ENCODE data around the gene GPRIN3. TPM values are rescaled to one million over a fixed set of nuclear protein-coding genes. Genes with fewer than 3 reads are reported as not detected.

The GPRIN3 gene
- total RNA-seq, 1 experiment from 2014 or later: 0.48 TPM

- H3K23me2 ChIP-seq (ENCODE audit: insufficient read length, low read depth, low read length, poor library complexity, severe bottlenecking): no peaks in the 10 kb centered on the region
- H2BK5ac ChIP-seq (ENCODE audit: insufficient read length, low read length): no peak overlapping the region
- DNase-seq: no peak
- no peak overlapping the region for H3K23ac ChIP-seq (ENCODE audit: insufficient read length, low read depth, low read length)
- no peak overlapping the region for H2BK120ac ChIP-seq (ENCODE audit: low read depth, low read length, poor library complexity, severe bottlenecking)
- no peak overlapping the region for H3K18ac ChIP-seq (ENCODE audit: insufficient read length, low read depth, low read length)
- no peaks in the 10 kb centered on the region for H3K79me2 ChIP-seq (ENCODE audit: insufficient read depth, low read length)
- H3K14ac ChIP-seq (ENCODE audit: insufficient read depth, low read length): no peak overlapping the region
- H2BK20ac ChIP-seq (ENCODE audit: low read depth, low read length, poor library complexity, severe bottlenecking): no peak overlapping the region
- no peak overlapping the region for H2BK15ac ChIP-seq (ENCODE audit: low read depth, low read length)
- no peak overlapping the region for H2AFZ ChIP-seq (ENCODE audit: low read length)
- H3K36me3 Mint-ChIP-seq (ENCODE audit: insufficient read depth in 1 of 3, low read depth in 3 of 3): no peaks in the 10 kb centered on the region
- H3K4me1 ChIP-seq (ENCODE audit: insufficient read depth, low read length): 0 out of 2 replicates have a peak, but pooled peaks cover 2% of the 10 kb centered on the region
- H3K9me3 Mint-ChIP-seq: no peaks in the 10 kb centered on the region
- H3K56ac ChIP-seq (ENCODE audit: insufficient read length, low read depth, low read length): no peak overlapping the region
- H3K27ac Mint-ChIP-seq: no peak overlapping the region
- H3K27me3 ChIP-seq (ENCODE audit: insufficient read depth, low read length): no peaks in the 10 kb centered on the region
- H3K4me1 Mint-ChIP-seq: peaks cover 3 to 5% of the 10 kb centered on the region in 2 experiments
- H2BK12ac ChIP-seq (ENCODE audit: insufficient read length, low read depth, low read length): no peak overlapping the region
- no peak overlapping the region for H2AK5ac ChIP-seq (ENCODE audit: insufficient read length, low read length)
- H3K4ac ChIP-seq (ENCODE audit: low read depth, low read length): no peak overlapping the region
- no peak overlapping the region for H3K27ac ChIP-seq (ENCODE audit: insufficient read length, low read depth, low read length)
- H3K9ac ChIP-seq (ENCODE audit: extremely low read depth, insufficient read length, low read length): no peak overlapping the region
- no peaks in the 10 kb centered on the region for H3K27me3 Mint-ChIP-seq (ENCODE audit: low read depth)
- H4K91ac ChIP-seq (ENCODE audit: insufficient read length, low read depth, low read length): no peak overlapping the region
- H4K20me1 ChIP-seq (ENCODE audit: control insufficient read depth, insufficient read depth, insufficient read length): no peaks in the 10 kb centered on the region
- no peak overlapping the region for H4K5ac ChIP-seq (ENCODE audit: insufficient read length, low read depth, low read length)
- no peak overlapping the region for H3K4me3 Mint-ChIP-seq
- H3T11ph ChIP-seq (ENCODE audit: low read length): no peak overlapping the region
- WGBS (ENCODE audit: extremely low coverage, insufficient read length, low lambda C conversion rate): 100% methylated on average over 1 of the region's 10 CpGs
- no peak overlapping the region for H3K4me2 ChIP-seq (ENCODE audit: insufficient read depth, insufficient read length, low read length)
- no peak overlapping the region for H4K8ac ChIP-seq (replicated peaks; ENCODE audit: insufficient read length, low read depth, low read length)
- TF ChIP-seq CTCF (conservative IDR thresholded peaks at IDR 0.05): no peak
- H3K9me3 ChIP-seq (ENCODE audit: control insufficient read depth, low read depth, low read length): no peaks in the 10 kb centered on the region
- H3K79me1 ChIP-seq (ENCODE audit: insufficient read depth, low read depth, low read length, poor library complexity, severe bottlenecking): no peaks in the 10 kb centered on the region
Observed at GRCh38 chr4:89299153-89299791, 8.3 kb downstream of the GPRIN3 start.

All from H9 (cell line).